ENCODE measurements around the gene CDK19. TPM values are rescaled to one million over a fixed set of nuclear protein-coding genes. Genes with fewer than 3 reads are reported as not detected.

The CDK19 gene
- total RNA-seq, 1 experiment from 2014 or later: 11.7 TPM

- TF ChIP-seq, protein P1, sequence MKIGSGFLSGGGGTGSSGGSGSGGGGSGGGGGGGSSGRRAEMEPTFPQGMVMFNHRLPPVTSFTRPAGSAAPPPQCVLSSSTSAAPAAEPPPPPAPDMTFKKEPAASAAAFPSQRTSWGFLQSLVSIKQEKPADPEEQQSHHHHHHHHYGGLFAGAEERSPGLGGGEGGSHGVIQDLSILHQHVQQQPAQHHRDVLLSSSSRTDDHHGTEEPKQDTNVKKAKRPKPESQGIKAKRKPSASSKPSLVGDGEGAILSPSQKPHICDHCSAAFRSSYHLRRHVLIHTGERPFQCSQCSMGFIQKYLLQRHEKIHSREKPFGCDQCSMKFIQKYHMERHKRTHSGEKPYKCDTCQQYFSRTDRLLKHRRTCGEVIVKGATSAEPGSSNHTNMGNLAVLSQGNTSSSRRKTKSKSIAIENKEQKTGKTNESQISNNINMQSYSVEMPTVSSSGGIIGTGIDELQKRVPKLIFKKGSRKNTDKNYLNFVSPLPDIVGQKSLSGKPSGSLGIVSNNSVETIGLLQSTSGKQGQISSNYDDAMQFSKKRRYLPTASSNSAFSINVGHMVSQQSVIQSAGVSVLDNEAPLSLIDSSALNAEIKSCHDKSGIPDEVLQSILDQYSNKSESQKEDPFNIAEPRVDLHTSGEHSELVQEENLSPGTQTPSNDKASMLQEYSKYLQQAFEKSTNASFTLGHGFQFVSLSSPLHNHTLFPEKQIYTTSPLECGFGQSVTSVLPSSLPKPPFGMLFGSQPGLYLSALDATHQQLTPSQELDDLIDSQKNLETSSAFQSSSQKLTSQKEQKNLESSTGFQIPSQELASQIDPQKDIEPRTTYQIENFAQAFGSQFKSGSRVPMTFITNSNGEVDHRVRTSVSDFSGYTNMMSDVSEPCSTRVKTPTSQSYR (CRISPR knock-in tag; IDR thresholded peaks at IDR 0.05): no peak
- TF ChIP-seq NR3C1 (CRISPR knock-in tag; conservative IDR thresholded peaks at IDR 0.05; ENCODE audit: low read depth): no peak
- TF ChIP-seq, protein P2, sequence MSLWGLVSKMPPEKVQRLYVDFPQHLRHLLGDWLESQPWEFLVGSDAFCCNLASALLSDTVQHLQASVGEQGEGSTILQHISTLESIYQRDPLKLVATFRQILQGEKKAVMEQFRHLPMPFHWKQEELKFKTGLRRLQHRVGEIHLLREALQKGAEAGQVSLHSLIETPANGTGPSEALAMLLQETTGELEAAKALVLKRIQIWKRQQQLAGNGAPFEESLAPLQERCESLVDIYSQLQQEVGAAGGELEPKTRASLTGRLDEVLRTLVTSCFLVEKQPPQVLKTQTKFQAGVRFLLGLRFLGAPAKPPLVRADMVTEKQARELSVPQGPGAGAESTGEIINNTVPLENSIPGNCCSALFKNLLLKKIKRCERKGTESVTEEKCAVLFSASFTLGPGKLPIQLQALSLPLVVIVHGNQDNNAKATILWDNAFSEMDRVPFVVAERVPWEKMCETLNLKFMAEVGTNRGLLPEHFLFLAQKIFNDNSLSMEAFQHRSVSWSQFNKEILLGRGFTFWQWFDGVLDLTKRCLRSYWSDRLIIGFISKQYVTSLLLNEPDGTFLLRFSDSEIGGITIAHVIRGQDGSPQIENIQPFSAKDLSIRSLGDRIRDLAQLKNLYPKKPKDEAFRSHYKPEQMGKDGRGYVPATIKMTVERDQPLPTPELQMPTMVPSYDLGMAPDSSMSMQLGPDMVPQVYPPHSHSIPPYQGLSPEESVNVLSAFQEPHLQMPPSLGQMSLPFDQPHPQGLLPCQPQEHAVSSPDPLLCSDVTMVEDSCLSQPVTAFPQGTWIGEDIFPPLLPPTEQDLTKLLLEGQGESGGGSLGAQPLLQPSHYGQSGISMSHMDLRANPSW (CRISPR knock-in tag; conservative IDR thresholded peaks at IDR 0.05; ENCODE audit: low read depth): no peak
- TF ChIP-seq, protein P3, sequence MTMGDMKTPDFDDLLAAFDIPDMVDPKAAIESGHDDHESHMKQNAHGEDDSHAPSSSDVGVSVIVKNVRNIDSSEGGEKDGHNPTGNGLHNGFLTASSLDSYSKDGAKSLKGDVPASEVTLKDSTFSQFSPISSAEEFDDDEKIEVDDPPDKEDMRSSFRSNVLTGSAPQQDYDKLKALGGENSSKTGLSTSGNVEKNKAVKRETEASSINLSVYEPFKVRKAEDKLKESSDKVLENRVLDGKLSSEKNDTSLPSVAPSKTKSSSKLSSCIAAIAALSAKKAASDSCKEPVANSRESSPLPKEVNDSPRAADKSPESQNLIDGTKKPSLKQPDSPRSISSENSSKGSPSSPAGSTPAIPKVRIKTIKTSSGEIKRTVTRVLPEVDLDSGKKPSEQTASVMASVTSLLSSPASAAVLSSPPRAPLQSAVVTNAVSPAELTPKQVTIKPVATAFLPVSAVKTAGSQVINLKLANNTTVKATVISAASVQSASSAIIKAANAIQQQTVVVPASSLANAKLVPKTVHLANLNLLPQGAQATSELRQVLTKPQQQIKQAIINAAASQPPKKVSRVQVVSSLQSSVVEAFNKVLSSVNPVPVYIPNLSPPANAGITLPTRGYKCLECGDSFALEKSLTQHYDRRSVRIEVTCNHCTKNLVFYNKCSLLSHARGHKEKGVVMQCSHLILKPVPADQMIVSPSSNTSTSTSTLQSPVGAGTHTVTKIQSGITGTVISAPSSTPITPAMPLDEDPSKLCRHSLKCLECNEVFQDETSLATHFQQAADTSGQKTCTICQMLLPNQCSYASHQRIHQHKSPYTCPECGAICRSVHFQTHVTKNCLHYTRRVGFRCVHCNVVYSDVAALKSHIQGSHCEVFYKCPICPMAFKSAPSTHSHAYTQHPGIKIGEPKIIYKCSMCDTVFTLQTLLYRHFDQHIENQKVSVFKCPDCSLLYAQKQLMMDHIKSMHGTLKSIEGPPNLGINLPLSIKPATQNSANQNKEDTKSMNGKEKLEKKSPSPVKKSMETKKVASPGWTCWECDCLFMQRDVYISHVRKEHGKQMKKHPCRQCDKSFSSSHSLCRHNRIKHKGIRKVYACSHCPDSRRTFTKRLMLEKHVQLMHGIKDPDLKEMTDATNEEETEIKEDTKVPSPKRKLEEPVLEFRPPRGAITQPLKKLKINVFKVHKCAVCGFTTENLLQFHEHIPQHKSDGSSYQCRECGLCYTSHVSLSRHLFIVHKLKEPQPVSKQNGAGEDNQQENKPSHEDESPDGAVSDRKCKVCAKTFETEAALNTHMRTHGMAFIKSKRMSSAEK (CRISPR knock-in tag; IDR thresholded peaks at IDR 0.05; ENCODE audit: borderline replicate concordance): no peak
- no peak for TF ChIP-seq ESRRA (CRISPR knock-in tag; IDR thresholded peaks at IDR 0.05; ENCODE audit: borderline replicate concordance)
- TF ChIP-seq CREM (CRISPR knock-in tag; IDR thresholded peaks at IDR 0.05): no peak
- TF ChIP-seq SP1 (CRISPR knock-in tag; conservative IDR thresholded peaks at IDR 0.05): no peak
- no peak for TF ChIP-seq ZNF671 (CRISPR knock-in tag; IDR thresholded peaks at IDR 0.05)
Measured at GRCh38 chr6:110665600-110665999, 149.7 kb downstream of the CDK19 start (continued).

DNA sequence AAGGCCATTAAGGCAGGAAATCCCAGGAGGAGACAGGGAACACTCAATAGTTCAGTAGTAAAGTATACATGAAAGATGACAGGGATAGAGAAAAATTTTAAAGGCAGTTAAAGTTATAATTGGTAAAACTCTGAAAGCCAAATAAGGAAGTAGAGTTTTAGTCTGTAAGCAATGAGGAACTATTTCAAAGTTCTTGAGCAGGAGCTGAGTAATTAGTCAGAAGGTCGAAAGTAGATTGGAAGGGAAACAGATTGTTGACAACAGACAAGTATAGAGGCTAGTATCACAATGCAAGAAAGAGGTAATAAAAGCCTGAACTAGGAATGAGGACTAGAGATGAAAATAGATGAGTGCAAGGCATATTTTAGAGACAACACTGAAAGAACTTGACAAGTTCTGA, 150.3 kb downstream of the CDK19 start:
- Mint-ChIP-seq H3K27ac (no peak overlapping the region), H3K27me3 (ENCODE audit: low read depth) (no peaks in the 10 kb centered on the region), H3K36me3 (no peaks in the 10 kb centered on the region), H3K4me3 (no peak overlapping the region), H3K4me1 (peaks cover 1% of the 10 kb centered on the region; the same call in 1 of the 2 replicates), H3K9me3 (no peaks in the 10 kb centered on the region)
- no peak for ATAC-seq
- no peak for DNase-seq (ENCODE audit: low spot score)
- POLR2A ChIA-PET: interaction anchor here (0.7 kb wide), 1 partner anchor 1231 kb away, joined by 3 read pairs; no protein-coding TSS in a partner anchor
- CTCF ChIA-PET: no interaction called here
- no peak for TF ChIP-seq NR2C2 (CRISPR knock-in tag; IDR thresholded peaks at IDR 0.05)
- no peak for TF ChIP-seq OVOL2 (CRISPR knock-in tag; IDR thresholded peaks at IDR 0.05; ENCODE audit: borderline replicate concordance)
- no peak for TF ChIP-seq NR1H2 (CRISPR knock-in tag; IDR thresholded peaks at IDR 0.05)
- TF ChIP-seq, protein P4, sequence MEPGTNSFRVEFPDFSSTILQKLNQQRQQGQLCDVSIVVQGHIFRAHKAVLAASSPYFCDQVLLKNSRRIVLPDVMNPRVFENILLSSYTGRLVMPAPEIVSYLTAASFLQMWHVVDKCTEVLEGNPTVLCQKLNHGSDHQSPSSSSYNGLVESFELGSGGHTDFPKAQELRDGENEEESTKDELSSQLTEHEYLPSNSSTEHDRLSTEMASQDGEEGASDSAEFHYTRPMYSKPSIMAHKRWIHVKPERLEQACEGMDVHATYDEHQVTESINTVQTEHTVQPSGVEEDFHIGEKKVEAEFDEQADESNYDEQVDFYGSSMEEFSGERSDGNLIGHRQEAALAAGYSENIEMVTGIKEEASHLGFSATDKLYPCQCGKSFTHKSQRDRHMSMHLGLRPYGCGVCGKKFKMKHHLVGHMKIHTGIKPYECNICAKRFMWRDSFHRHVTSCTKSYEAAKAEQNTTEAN (CRISPR knock-in tag; IDR thresholded peaks at IDR 0.05): no peak
- no peak for TF ChIP-seq NFYB (CRISPR knock-in tag; conservative IDR thresholded peaks at IDR 0.05; ENCODE audit: low read depth)
- TF ChIP-seq, protein P5, sequence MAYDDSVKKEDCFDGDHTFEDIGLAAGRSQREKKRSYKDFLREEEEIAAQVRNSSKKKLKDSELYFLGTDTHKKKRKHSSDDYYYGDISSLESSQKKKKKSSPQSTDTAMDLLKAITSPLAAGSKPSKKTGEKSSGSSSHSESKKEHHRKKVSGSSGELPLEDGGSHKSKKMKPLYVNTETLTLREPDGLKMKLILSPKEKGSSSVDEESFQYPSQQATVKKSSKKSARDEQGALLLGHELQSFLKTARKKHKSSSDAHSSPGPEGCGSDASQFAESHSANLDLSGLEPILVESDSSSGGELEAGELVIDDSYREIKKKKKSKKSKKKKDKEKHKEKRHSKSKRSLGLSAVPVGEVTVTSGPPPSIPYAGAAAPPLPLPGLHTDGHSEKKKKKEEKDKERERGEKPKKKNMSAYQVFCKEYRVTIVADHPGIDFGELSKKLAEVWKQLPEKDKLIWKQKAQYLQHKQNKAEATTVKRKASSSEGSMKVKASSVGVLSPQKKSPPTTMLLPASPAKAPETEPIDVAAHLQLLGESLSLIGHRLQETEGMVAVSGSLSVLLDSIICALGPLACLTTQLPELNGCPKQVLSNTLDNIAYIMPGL (CRISPR knock-in tag; IDR thresholded peaks at IDR 0.05): no peak
- TF ChIP-seq, protein P6, sequence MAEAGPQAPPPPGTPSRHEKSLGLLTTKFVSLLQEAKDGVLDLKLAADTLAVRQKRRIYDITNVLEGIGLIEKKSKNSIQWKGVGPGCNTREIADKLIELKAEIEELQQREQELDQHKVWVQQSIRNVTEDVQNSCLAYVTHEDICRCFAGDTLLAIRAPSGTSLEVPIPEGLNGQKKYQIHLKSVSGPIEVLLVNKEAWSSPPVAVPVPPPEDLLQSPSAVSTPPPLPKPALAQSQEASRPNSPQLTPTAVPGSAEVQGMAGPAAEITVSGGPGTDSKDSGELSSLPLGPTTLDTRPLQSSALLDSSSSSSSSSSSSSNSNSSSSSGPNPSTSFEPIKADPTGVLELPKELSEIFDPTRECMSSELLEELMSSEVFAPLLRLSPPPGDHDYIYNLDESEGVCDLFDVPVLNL (CRISPR knock-in tag; IDR thresholded peaks at IDR 0.05; ENCODE audit: borderline replicate concordance, low read depth): no peak
- no peak for TF ChIP-seq ZNF121 (CRISPR knock-in tag; IDR thresholded peaks at IDR 0.05)
- TF ChIP-seq, protein P7, sequence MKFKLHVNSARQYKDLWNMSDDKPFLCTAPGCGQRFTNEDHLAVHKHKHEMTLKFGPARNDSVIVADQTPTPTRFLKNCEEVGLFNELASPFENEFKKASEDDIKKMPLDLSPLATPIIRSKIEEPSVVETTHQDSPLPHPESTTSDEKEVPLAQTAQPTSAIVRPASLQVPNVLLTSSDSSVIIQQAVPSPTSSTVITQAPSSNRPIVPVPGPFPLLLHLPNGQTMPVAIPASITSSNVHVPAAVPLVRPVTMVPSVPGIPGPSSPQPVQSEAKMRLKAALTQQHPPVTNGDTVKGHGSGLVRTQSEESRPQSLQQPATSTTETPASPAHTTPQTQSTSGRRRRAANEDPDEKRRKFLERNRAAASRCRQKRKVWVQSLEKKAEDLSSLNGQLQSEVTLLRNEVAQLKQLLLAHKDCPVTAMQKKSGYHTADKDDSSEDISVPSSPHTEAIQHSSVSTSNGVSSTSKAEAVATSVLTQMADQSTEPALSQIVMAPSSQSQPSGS (CRISPR knock-in tag; IDR thresholded peaks at IDR 0.05; ENCODE audit: borderline replicate concordance, low read depth): no peak
- TF ChIP-seq IRF2 (CRISPR knock-in tag; IDR thresholded peaks at IDR 0.05; ENCODE audit: borderline replicate concordance, low read depth): no peak

Measured in WTC11 (cell line).